Measurements from ENCODE around the gene MKI67.
"Not testable (repeated sequence)": the region's sequence is repeated elsewhere in the genome, so short reads cannot be mapped to it uniquely, and the experiment has no call there.

Gene MKI67, protein sequence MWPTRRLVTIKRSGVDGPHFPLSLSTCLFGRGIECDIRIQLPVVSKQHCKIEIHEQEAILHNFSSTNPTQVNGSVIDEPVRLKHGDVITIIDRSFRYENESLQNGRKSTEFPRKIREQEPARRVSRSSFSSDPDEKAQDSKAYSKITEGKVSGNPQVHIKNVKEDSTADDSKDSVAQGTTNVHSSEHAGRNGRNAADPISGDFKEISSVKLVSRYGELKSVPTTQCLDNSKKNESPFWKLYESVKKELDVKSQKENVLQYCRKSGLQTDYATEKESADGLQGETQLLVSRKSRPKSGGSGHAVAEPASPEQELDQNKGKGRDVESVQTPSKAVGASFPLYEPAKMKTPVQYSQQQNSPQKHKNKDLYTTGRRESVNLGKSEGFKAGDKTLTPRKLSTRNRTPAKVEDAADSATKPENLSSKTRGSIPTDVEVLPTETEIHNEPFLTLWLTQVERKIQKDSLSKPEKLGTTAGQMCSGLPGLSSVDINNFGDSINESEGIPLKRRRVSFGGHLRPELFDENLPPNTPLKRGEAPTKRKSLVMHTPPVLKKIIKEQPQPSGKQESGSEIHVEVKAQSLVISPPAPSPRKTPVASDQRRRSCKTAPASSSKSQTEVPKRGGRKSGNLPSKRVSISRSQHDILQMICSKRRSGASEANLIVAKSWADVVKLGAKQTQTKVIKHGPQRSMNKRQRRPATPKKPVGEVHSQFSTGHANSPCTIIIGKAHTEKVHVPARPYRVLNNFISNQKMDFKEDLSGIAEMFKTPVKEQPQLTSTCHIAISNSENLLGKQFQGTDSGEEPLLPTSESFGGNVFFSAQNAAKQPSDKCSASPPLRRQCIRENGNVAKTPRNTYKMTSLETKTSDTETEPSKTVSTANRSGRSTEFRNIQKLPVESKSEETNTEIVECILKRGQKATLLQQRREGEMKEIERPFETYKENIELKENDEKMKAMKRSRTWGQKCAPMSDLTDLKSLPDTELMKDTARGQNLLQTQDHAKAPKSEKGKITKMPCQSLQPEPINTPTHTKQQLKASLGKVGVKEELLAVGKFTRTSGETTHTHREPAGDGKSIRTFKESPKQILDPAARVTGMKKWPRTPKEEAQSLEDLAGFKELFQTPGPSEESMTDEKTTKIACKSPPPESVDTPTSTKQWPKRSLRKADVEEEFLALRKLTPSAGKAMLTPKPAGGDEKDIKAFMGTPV (N-terminal part only)

DNA sequence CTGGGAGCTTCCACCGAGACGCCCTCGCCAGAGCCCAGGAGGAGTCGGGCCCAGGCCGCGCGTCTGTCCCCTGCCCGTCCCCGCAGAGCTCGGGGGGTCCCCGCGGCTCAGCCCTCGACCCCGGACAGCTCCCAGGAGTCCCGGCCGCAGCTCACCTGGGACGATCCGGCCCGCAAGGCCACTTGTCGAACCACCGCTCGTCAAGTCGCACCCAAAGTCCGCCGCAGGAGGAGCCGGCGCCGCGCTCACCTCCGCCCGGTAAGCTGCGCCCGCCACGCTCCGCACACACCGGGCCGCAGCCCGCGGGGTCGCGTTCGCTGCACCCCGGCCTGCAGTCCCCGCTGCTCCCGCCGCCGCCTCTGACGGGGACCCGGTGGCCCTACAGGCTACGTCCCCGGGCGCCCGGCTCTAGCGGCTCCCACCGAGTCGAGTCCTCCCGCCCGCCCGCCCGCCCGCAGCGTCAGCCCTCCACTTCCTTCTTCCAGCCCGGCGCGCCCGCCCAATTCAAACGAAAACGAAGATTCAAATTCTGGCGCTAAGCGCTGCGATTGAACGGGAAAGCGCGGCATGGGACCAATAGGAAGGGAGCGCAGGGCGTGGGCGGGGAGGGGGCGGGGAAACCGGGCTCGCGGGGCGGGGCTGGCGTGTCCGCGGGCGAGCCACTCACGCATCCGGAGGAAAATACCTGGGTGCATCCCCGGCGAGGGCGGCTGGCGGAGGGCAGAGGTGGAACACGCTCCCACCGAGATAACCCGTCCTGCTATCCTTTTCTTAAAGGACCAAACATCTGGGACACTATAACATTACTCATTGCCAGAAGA is at the start of gene MKI67:
MKI67 (minus strand) TSS at position 480 of the 821 bp plus-strand sequence. CDS start 756 bp downstream, outside the sequence.
- peaks cover 2% of the 10 kb centered on the region for H3K9me3 ChIP-seq (ENCODE audit: low read length)
- peaks cover 22% of the 10 kb centered on the region for H3K36me3 ChIP-seq (ENCODE audit: insufficient read depth, low read length)
- H3K27me3 ChIP-seq (ENCODE audit: insufficient read depth, low read length): peaks cover 2% of the 10 kb centered on the region
- H2AFZ ChIP-seq (ENCODE audit: low read depth, low read length): peak within 1 kb of the TSS; percentile 83
- peaks cover 26% of the 10 kb centered on the region for H3K4me1 ChIP-seq (ENCODE audit: insufficient read depth, low read length)
- peak within 1 kb of the TSS; percentile 94 for H3K4me3 ChIP-seq (ENCODE audit: low read length)

DNA sequence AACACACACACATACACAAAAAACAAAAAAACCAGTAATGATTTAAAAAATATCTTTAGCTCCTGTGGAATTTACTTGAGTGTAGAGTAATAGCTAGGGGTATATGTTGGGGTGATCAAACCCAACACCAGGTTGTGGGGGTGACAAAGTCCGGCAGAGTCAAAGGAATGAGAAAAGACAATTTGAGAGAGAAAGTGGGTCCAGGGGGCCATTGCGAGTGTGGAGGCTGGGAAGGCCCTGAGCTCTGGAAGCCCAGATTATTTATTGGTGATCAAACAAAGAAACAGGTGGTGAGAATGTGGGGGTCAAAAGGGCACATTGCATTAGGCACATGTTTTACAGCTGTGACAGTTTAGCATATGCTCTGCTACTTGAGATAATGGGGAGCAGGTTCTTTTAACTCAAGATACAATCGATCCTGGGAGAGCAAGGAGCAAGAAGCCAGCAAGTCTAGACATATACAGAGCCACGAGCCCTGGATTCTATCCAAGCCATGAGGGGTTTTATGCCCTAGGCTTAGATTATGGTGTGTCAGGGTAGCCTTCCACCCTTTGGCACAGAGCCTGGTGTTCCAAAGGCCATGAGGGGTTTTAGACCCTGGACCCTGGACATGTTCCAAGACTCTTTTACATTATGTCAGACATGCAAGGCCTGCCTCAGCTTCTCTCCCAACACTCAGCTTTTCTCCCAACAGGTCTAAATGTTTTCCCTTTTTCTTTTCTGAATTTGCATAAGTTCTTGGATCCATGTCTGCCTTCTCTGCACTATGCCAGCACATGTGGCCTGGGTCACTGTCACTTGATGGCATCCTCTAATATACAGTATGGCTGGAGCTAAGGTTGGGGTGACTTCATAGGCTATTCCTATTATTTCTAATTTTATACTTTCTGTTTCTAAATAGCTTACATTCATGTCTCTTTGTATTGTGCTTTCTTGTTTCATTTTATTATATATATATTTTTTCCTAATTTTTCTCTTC is 48.6 kb upstream of the MKI67 start:
- Histone ChIP-seq H3K4me3 (ENCODE audit: low read length) (no peak overlapping the region), H3K27me3 (ENCODE audit: insufficient read depth, low read length) (no peaks in the 10 kb centered on the region), H3K4me1 (ENCODE audit: insufficient read depth, low read length) (peaks cover 4% of the 10 kb centered on the region), H2AFZ (ENCODE audit: low read depth, low read length) (no peak overlapping the region), H3K9me3 (ENCODE audit: low read length) (peaks cover 2% of the 10 kb centered on the region), H3K36me3 (ENCODE audit: insufficient read depth, low read length) (no peaks in the 10 kb centered on the region)

DNA sequence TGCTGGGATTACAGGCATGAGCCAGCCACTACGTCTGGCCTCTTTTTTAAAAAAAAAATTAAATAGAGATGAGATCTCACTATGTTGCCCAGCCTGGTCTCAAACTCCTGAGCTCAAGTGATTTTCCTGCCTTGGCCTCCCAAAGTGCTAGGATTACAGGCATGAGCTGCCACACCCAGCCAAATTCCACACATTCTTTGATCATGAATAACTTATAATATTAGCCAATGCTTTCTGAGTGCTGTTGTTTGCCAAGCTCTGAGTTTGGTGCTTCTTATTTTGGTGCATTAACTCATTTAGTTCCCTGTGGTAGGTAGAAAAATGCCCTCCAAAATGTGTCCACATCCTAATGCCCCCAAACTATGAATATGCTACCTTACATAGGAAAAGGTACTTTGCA is 47.2 kb upstream of the MKI67 start:
- Histone ChIP-seq H3K9me3 (ENCODE audit: low read length) (peaks cover 2% of the 10 kb centered on the region), H2AFZ (ENCODE audit: low read depth, low read length) (no peak overlapping the region), H3K36me3 (ENCODE audit: insufficient read depth, low read length) (no peaks in the 10 kb centered on the region), H3K4me3 (ENCODE audit: low read length) (no peak overlapping the region), H3K27me3 (ENCODE audit: insufficient read depth, low read length) (no peaks in the 10 kb centered on the region), H3K4me1 (ENCODE audit: insufficient read depth, low read length) (peaks cover 15% of the 10 kb centered on the region)

DNA sequence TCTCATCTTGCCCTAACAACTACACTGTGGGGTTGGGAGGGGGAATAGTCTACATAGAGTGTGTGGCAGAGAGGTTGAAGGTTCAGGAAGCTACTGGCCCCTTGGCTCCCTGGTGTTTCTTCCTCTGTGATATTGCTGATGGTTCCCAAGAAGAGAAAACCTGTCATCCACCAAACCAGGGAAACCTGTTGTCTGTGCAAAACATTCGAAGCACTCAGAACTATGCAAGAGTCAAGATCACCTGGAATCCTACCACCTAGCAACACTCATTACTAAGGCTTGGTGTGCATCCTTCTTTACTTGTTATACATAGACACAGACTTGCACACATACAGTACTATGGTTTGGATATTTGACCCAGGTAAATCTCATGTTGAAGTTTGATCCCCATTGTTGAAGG is 46.5 kb upstream of the MKI67 start:
- Histone ChIP-seq H3K4me3 (ENCODE audit: low read length) (no peak overlapping the region), H2AFZ (ENCODE audit: low read depth, low read length) (no peak overlapping the region), H3K4me1 (ENCODE audit: insufficient read depth, low read length) (peaks cover 21% of the 10 kb centered on the region), H3K36me3 (ENCODE audit: insufficient read depth, low read length) (no peaks in the 10 kb centered on the region), H3K9me3 (ENCODE audit: low read length) (peaks cover 2% of the 10 kb centered on the region), H3K27me3 (ENCODE audit: insufficient read depth, low read length) (no peaks in the 10 kb centered on the region)

DNA sequence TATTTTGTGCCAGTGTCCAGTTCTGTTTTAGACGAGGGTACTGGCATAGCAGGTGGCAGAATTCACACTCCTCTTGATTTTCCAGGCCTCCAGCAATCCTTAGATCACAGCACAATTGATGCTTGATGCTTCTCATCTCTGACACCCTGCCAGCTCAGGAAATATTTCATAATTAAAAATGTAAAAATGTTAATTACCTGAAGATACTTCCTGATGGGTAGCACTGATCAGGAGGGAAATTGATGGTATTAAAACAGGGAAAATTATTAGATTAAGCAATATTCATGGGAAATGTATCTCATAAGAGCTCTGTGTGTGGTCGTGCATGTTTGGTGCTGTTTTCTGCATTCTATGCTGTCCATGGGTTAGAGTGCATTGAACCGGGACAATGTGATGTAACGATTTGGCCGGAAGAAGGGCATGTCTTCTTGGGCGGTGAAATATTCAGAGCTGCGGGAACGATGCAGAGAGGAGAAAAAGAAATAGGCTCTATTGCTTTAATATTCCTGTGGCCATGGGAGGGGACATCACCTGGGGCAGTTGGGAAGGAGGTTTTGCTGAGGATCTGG is 43.7 kb upstream of the MKI67 start:
- Histone ChIP-seq H3K4me3 (ENCODE audit: low read length) (no peak overlapping the region), H3K4me1 (ENCODE audit: insufficient read depth, low read length) (peaks cover 38% of the 10 kb centered on the region), H3K9me3 (ENCODE audit: low read length) (peaks cover 2% of the 10 kb centered on the region), H3K36me3 (ENCODE audit: insufficient read depth, low read length) (no peaks in the 10 kb centered on the region), H3K27me3 (ENCODE audit: insufficient read depth, low read length) (no peaks in the 10 kb centered on the region), H2AFZ (ENCODE audit: low read depth, low read length) (no peak overlapping the region)

DNA sequence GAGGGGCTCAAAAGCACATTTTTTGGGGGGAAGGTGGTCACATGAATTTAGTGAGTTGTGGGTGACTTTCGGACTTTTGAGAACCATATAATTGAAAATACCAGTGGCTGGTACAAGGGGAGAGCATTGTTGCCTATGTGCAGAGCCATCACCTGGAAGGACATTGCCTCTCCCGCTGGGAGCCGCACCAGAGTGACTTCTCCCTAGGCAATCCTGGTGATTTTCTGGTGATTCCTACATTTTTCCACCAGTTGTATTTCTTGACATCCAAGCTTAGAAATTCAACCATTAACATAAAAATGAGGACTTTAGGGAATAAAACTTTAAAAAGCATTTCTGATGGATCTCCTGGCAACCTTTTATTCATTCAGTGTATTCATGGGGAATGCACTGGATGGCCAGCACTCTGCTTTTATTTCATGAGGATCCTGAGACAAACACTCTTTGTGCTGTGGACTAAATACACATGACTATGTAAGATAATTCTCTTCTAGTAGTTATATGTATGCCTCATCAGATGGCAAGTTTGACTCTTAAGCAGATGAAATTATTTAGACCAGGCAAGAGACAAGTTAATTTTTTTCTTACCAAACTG is 41.8 kb upstream of the MKI67 start:
- no peaks in the 10 kb centered on the region for H3K36me3 ChIP-seq (ENCODE audit: insufficient read depth, low read length)
- peaks cover 40% of the 10 kb centered on the region for H3K4me1 ChIP-seq (ENCODE audit: insufficient read depth, low read length)
- H3K27me3 ChIP-seq (ENCODE audit: insufficient read depth, low read length): no peaks in the 10 kb centered on the region
- no peak overlapping the region for H2AFZ ChIP-seq (ENCODE audit: low read depth, low read length)
- no peaks in the 10 kb centered on the region for H3K9me3 ChIP-seq (ENCODE audit: low read length)
- H3K4me3 ChIP-seq (ENCODE audit: low read length): no peak overlapping the region

DNA sequence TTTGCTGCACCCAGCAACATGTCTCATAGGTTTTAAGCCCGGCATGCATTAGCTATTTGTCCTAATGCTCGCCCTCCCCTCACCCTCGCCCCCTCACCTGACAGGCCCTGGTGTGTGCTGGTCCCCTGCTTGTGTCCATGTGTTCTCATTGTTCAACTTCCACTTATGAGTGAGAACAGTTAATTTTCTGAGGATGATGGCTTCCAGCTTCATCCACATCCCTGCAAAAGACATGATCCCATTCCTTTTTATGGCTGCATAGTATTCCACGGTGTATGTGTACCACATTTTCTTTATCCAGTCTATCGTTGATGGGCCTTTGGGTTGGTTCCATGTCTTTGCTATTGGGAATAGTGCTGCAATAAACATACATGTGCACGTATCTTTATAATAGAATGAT is 40.9 kb upstream of the MKI67 start:
- H2AFZ ChIP-seq (ENCODE audit: low read depth, low read length); H3K9me3 ChIP-seq (ENCODE audit: low read length); H3K4me3 ChIP-seq (ENCODE audit: low read length); H3K27me3 ChIP-seq (ENCODE audit: insufficient read depth, low read length); H3K36me3 ChIP-seq (ENCODE audit: insufficient read depth, low read length): not testable (repeated sequence)
- peaks cover 40% of the 10 kb centered on the region for H3K4me1 ChIP-seq (ENCODE audit: insufficient read depth, low read length)

DNA sequence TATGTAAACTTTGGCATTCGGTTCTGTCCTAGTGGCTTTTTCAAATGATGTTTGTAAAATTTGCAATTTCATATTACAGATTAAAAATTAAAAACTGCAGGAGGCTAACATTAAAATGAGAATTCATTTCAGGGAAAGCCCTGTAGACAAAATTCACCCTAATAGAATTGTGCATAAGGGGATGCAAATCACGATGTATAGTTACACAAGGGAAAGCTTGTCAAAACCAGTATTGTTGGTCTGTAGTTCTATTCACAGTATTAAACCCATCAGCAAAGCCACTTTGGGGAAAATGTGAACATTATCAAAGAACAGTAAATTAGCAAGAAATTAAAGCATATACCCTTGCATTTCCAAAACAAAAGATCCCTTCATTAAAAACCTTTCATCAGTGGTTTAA is 39.9 kb upstream of the MKI67 start:
- no peak overlapping the region for H2AFZ ChIP-seq (ENCODE audit: low read depth, low read length)
- peaks cover 40% of the 10 kb centered on the region for H3K4me1 ChIP-seq (ENCODE audit: insufficient read depth, low read length)
- H3K9me3 ChIP-seq (ENCODE audit: low read length): no peaks in the 10 kb centered on the region
- no peak overlapping the region for H3K4me3 ChIP-seq (ENCODE audit: low read length)
- peaks cover 5% of the 10 kb centered on the region for H3K27me3 ChIP-seq (ENCODE audit: insufficient read depth, low read length)
- H3K36me3 ChIP-seq (ENCODE audit: insufficient read depth, low read length): no peaks in the 10 kb centered on the region

DNA sequence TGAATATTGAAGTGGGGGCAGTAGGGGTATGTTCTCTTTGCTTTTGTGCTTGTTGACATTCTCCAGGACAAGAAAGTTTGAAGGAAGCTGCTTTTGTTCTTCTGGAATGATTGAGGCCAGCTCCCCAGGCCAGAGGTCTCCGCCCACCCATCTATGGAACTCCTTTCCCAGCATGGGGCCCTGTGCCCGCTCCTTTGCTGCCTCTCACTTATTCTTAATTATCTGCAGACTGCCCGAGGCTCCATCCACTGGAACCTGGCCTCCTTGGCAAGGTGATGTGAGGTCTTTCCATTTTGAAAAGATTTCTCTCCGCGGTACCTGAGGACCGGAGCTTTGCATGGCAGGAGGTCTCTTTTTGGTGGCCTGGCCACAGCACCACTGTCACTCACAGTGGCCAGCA is 39.3 kb upstream of the MKI67 start:
- Histone ChIP-seq H3K36me3 (ENCODE audit: insufficient read depth, low read length) (no peaks in the 10 kb centered on the region), H3K4me1 (ENCODE audit: insufficient read depth, low read length) (peaks cover 40% of the 10 kb centered on the region), H3K27me3 (ENCODE audit: insufficient read depth, low read length) (peaks cover 7% of the 10 kb centered on the region), H2AFZ (ENCODE audit: low read depth, low read length) (no peak overlapping the region), H3K4me3 (ENCODE audit: low read length) (no peak overlapping the region), H3K9me3 (ENCODE audit: low read length) (no peaks in the 10 kb centered on the region)

DNA sequence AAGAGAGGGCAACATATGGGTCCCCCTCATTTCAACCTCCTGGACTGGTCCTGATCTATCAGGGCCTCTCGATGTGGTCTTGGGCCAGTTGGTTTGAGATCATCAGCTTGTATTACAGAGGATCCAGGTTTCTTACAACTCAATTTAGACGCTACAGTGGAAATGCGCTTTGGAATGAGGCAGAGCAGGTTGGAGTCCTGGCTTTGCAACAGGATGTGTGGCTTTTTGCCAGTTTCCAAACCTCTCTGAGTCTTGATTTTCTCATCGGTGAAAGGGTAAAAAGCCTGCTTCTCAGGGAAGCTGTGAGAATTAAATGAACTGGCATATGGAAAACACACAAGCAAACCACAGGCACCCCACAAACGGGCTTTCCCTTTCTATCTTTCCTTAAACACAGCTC is 37.5 kb upstream of the MKI67 start:
- Histone ChIP-seq H3K4me3 (ENCODE audit: low read length) (no peak overlapping the region), H3K36me3 (ENCODE audit: insufficient read depth, low read length) (no peaks in the 10 kb centered on the region), H3K4me1 (ENCODE audit: insufficient read depth, low read length) (peaks cover 33% of the 10 kb centered on the region), H2AFZ (ENCODE audit: low read depth, low read length) (no peak overlapping the region), H3K9me3 (ENCODE audit: low read length) (no peaks in the 10 kb centered on the region), H3K27me3 (ENCODE audit: insufficient read depth, low read length) (peaks cover 7% of the 10 kb centered on the region)

DNA sequence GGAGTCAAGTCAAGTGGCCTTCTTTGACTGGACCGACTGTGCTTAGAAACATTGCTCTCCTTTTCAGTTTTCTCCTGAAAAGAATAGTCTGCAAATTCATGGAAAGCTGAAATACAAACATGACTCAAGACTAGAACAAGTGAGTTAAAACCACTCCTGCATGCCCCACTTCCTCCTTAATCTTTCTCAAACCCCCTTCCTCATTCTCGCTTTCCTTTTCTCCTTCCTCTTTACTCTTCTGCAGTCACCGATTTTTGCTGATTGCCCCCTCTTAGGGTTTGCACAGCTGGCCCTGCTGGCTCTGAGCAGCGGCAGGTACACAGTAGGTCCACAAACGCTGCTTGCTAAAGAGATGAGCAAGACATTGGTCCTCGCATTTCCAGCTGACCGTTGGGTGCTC is 34.8 kb upstream of the MKI67 start:
- Histone ChIP-seq H3K27me3 (ENCODE audit: insufficient read depth, low read length) (peaks cover 17% of the 10 kb centered on the region), H2AFZ (ENCODE audit: low read depth, low read length) (no peak overlapping the region), H3K4me1 (ENCODE audit: insufficient read depth, low read length) (peaks cover 17% of the 10 kb centered on the region), H3K4me3 (ENCODE audit: low read length) (no peak overlapping the region), H3K36me3 (ENCODE audit: insufficient read depth, low read length) (no peaks in the 10 kb centered on the region), H3K9me3 (ENCODE audit: low read length) (no peaks in the 10 kb centered on the region)

Measured in neuron (in vitro differentiated cells).